Activated CD8-positive, alpha-beta T cell treated with anti-CD3 and anti-CD28 coated beads for 36 hours (primary cell): ENCODE measurements around the gene NDP. TPM values are rescaled to one million over a fixed set of nuclear protein-coding genes. Genes with fewer than 3 reads are reported as not detected.

Experiments
- ATAC-seq: fragments of 200-7000 bp; cut with Tn5 transposase; one replicate; pipeline ENCODE4 v1.10.0; 2021; ENCODE audit warnings: mild to moderate bottlenecking, moderate library complexity
- CTCF ChIA-PET: fragments of 350-600 bp; sonication (Branson Sonifier 250); formaldehyde crosslinking; loops from one replicate; lab custom pipeline; 2021; ENCODE audit warnings: antibody characterized with exemption; lab: Charles Lee
- POLR2A ChIA-PET: fragments of 350-600 bp; sonication (Branson Sonifier 250); formaldehyde crosslinking; loops from one replicate; lab custom pipeline; 2021; ENCODE audit warnings: antibody characterized with exemption; lab: Charles Lee
- DNase-seq: peaks from one replicate; pipeline ENCODE4 v3.0.0-alpha.2; 2020
- H3K27ac Mint-ChIP-seq: one replicate; pipeline ENCODE4 v1.8.0; 2021; ENCODE audit warnings: mild to moderate bottlenecking, mixed read lengths
- H3K27me3 Mint-ChIP-seq: one replicate; pipeline ENCODE4 v1.8.0; 2021; ENCODE audit warnings: mixed read lengths
- H3K36me3 Mint-ChIP-seq: one replicate; pipeline ENCODE4 v1.8.0; 2021; ENCODE audit warnings: low read depth, mixed read lengths
- H3K4me1 Mint-ChIP-seq: one replicate; pipeline ENCODE4 v1.8.0; 2021; ENCODE audit warnings: low read depth, mixed read lengths
- H3K4me3 Mint-ChIP-seq: one replicate; pipeline ENCODE4 v1.8.0; 2021; ENCODE audit warnings: mild to moderate bottlenecking, moderate library complexity, mixed read lengths
- H3K9me3 Mint-ChIP-seq: one replicate; pipeline ENCODE4 v1.8.0; 2021; ENCODE audit warnings: mixed read lengths
- intact Hi-C: fragments of 100-400 bp; cut with micrococcal nuclease; formaldehyde crosslinking; loops from one replicate; pipeline ENCODE4 v1.10.0; 2022
- total RNA-seq, 2 experiments: library from RNA; stranded (reverse); gene quantifications; one replicate each; pipeline ENCODE4 v1.2.3, GENCODE V29; 2021
- TF ChIP-seq, protein P1 (sequence below): fragments of 200-600 bp; IDR thresholded peaks from one replicate; pipeline ENCODE4 v1.8.0; 2022; ENCODE audit warnings: antibody characterized with exemption, mild to moderate bottlenecking

The NDP gene
- total RNA-seq, 2 experiments from 2014 or later = not detected

DNA sequence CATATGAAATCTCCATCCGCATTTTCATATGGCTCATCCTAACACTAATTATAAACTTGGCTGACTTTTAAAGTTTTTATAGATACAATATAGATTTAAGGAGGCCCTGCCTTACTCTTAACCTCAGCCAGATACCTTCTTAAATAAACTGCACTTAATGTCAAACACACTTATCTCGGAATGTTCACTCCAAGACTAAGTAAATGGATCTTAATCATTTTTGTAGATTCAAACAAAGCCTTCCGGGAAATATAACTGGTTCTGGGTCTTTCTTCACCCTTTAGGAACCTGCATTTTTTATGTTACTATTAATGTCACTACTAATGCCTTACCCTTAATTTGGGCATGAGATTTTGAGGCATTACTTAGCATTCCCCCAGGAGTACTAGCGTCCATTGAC, 43.7 kb upstream of the NDP start:
- ATAC-seq (no peak), DNase-seq (no peak)
- TF ChIP-seq, protein P1, sequence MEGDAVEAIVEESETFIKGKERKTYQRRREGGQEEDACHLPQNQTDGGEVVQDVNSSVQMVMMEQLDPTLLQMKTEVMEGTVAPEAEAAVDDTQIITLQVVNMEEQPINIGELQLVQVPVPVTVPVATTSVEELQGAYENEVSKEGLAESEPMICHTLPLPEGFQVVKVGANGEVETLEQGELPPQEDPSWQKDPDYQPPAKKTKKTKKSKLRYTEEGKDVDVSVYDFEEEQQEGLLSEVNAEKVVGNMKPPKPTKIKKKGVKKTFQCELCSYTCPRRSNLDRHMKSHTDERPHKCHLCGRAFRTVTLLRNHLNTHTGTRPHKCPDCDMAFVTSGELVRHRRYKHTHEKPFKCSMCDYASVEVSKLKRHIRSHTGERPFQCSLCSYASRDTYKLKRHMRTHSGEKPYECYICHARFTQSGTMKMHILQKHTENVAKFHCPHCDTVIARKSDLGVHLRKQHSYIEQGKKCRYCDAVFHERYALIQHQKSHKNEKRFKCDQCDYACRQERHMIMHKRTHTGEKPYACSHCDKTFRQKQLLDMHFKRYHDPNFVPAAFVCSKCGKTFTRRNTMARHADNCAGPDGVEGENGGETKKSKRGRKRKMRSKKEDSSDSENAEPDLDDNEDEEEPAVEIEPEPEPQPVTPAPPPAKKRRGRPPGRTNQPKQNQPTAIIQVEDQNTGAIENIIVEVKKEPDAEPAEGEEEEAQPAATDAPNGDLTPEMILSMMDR = no peak
- Mint-ChIP-seq H3K27ac (no peak overlapping the region), H3K4me1 (peaks cover 4% of the 10 kb centered on the region), H3K4me3 (no peak overlapping the region), H3K27me3 (peaks cover 1% of the 10 kb centered on the region), H3K9me3 (no peaks in the 10 kb centered on the region), H3K36me3 (no peaks in the 10 kb centered on the region)
- intact Hi-C loops = no loop called here
- POLR2A ChIA-PET = no interaction called here
- CTCF ChIA-PET = no interaction called here

DNA sequence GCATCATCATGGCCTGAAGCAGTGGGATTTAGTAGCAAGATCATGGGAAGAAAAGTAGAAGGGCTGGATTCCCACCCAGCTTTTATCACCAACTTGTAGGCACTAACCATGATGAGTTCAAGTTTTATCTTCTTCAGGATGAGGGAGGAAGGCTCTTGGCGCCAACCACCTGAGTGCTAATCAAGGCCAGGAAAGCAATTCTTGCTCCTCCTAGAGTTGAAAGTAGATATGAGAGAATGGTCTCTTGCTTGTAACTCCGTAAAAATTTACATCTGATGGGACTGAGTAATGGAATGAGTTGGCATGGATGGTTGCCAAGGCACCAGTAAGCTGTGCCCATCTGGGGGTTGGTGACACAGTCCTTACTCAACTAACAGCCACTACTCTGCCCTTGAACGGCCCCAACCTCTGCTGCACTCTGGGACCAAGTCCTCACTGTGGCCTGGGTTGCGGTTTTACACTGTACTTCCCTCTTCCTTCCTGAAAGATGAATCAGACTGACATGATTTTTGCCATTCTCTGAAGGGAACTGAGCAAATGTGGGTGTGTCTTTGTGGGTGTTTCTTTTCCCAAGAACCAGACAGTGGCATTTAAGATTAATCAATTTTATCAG, 39.4 kb upstream of the NDP start:
- ChIA-PET CTCF (interaction anchor here (1.2 kb wide), 1 partner anchor 54 kb away, joined by 4 read pairs; no protein-coding TSS in a partner anchor), POLR2A (no interaction called here)
- H3K4me3 Mint-ChIP-seq = no peak overlapping the region
- ATAC-seq (peak; percentile 91), DNase-seq (peak; percentile 70)
- peaks cover 1% of the 10 kb centered on the region for H3K27me3 Mint-ChIP-seq
- H3K4me1 Mint-ChIP-seq = peaks cover 4% of the 10 kb centered on the region
- no peak overlapping the region for H3K27ac Mint-ChIP-seq
- TF ChIP-seq, protein P1 = no peak
- intact Hi-C loops = no loop called here
- H3K36me3 Mint-ChIP-seq = no peaks in the 10 kb centered on the region
- no peaks in the 10 kb centered on the region for H3K9me3 Mint-ChIP-seq

DNA sequence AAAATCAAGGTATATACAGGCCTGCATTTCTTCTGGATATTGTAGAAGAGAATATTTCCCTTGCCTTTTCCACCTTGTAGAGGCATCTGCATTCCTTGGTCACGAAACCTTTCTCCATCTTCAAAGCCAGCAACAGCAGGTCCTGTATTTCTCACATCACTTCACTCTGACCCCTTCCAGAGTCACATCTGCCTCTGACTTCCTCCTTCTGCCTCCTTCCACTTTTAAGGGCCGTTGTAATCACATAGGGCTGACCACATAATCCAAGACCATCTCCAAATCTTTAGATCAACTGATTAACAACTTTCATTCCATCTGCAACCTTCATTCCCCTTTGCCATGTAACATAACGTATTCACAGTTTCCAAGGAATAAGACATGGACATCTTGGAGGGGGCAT, 38.3 kb upstream of the NDP start:
- no peak overlapping the region for H3K4me3 Mint-ChIP-seq
- H3K27ac Mint-ChIP-seq = no peak overlapping the region
- intact Hi-C loops = no loop called here
- peaks cover 4% of the 10 kb centered on the region for H3K4me1 Mint-ChIP-seq
- no peaks in the 10 kb centered on the region for H3K9me3 Mint-ChIP-seq
- peaks cover under 1% of the 10 kb centered on the region for H3K27me3 Mint-ChIP-seq
- POLR2A ChIA-PET = no interaction called here
- no peaks in the 10 kb centered on the region for H3K36me3 Mint-ChIP-seq
- ATAC-seq = no peak
- DNase-seq = no peak
- TF ChIP-seq, protein P1 = no peak
- CTCF ChIA-PET = interaction anchor here (1.2 kb wide), 1 partner anchor 53 kb away, joined by 4 read pairs; no protein-coding TSS in a partner anchor

DNA sequence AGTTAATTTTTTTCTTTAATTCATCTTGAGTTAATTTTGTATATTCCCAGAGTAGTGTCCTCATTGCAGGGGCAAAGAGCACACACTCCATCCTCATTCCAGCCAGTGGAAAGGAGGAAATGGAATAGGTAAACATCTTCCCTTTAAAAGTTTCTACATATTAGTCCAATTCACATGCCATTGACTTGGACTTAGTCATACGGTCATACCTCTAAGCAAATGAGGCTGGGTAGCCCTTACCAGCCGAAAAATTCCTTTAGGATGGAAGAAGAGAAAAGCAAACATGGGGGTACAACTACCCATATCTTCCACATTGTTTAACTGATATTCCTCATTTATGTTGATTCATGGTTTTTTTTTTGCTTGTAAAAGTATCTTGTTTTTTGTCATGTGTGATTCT, 37.4 kb upstream of the NDP start:
- intact Hi-C loops = no loop called here
- no peak overlapping the region for H3K4me3 Mint-ChIP-seq
- H3K27me3 Mint-ChIP-seq = no peaks in the 10 kb centered on the region
- DNase-seq (no peak), ATAC-seq (no peak)
- TF ChIP-seq, protein P1 = no peak
- H3K9me3 Mint-ChIP-seq = no peaks in the 10 kb centered on the region
- no peaks in the 10 kb centered on the region for H3K36me3 Mint-ChIP-seq
- no peak overlapping the region for H3K27ac Mint-ChIP-seq
- H3K4me1 Mint-ChIP-seq = peaks cover 4% of the 10 kb centered on the region
- ChIA-PET CTCF (no interaction called here), POLR2A (no interaction called here)

DNA sequence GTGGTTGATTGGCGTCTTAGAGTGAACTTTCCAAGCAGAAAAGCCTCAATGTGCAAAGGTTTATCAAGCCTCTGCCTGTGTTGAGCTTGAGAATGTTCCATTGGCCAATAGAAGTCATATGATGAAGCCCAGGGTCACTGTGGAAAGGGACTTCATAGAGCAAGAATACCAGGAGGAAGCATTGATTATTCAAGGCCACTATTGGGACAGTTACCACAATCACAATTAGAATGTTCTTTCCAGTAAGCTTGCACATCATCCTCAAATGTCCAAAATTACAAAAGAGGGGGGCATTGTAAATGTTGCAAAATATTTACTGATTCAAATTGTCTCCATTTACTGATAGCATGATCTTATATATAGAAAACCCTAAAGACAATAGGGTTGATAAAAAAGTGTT, 32.9 kb upstream of the NDP start:
- Mint-ChIP-seq H3K27ac (no peak overlapping the region), H3K27me3 (no peaks in the 10 kb centered on the region), H3K36me3 (no peaks in the 10 kb centered on the region), H3K9me3 (no peaks in the 10 kb centered on the region), H3K4me1 (no peaks in the 10 kb centered on the region), H3K4me3 (no peak overlapping the region)
- no peak for ATAC-seq
- TF ChIP-seq, protein P1 = no peak
- CTCF ChIA-PET = no interaction called here
- DNase-seq = no peak
- POLR2A ChIA-PET = no interaction called here
- intact Hi-C loops = no loop called here
